SK-N-SH (cell line): Measurements from ENCODE around the gene CENPQ. TPM values are rescaled to one million over a fixed set of nuclear protein-coding genes. Genes with fewer than 3 reads are reported as not detected.

Experiments
- polyA plus RNA-seq, 3 experiments: library from polyadenylated mRNA; depleted of rRNA; stranded (reverse); fragments of >200 nt; gene quantifications; 2 replicates each; pipeline ENCODE4 v1.2.3, GENCODE V29; 2012

CENPQ gene
- polyA plus RNA-seq, 1 of the 3 experiments (the other 2 are of a cell fraction) = 2.5 TPM

Other genes starting within 250 kb of the CENPQ start
- 6.7 and 9.6 TPM in 2 replicates for gene MMUT, start 117 bp upstream of the CENPQ start, polyA plus RNA-seq (2012; rRNA removed)
- gene GLYATL3, start 36.6 kb downstream of the CENPQ start, polyA plus RNA-seq (2012; rRNA removed) = not detected in 2 replicates
- not detected in 2 replicates for gene C6orf141, start 87.3 kb downstream of the CENPQ start, polyA plus RNA-seq (2012; rRNA removed)
- not detected in 2 replicates for gene RHAG, start 173.5 kb downstream of the CENPQ start, polyA plus RNA-seq (2012; rRNA removed)